ENCODE results near the gene KRTAP2-4.

GRCh38 chr17:41063449-41063848, 2.2 kb downstream of the KRTAP2-4 start:
- TF ChIP-seq CTCF (conservative IDR thresholded peaks at IDR 0.05; ENCODE audit: low read depth, low read length), result no peak
- no peak for TF ChIP-seq EZH2 (IDR thresholded peaks at IDR 0.05; ENCODE audit: borderline replicate concordance, low read depth, low read length, poor library complexity, severe bottlenecking)
